Activated gamma-delta T cell treated with Interleukin-2 at 50 U/mL for 16 hours (primary cell): Measurements from ENCODE around the gene PROZ.

Source experiments
- DNase-seq: peaks from one replicate; pipeline ENCODE4 v3.0.0-alpha.2; 2020

Gene PROZ

GRCh38 chr13:113182046-113182445 lies 23.6 kb downstream of the PROZ start:
- no peak for DNase-seq

DNA sequence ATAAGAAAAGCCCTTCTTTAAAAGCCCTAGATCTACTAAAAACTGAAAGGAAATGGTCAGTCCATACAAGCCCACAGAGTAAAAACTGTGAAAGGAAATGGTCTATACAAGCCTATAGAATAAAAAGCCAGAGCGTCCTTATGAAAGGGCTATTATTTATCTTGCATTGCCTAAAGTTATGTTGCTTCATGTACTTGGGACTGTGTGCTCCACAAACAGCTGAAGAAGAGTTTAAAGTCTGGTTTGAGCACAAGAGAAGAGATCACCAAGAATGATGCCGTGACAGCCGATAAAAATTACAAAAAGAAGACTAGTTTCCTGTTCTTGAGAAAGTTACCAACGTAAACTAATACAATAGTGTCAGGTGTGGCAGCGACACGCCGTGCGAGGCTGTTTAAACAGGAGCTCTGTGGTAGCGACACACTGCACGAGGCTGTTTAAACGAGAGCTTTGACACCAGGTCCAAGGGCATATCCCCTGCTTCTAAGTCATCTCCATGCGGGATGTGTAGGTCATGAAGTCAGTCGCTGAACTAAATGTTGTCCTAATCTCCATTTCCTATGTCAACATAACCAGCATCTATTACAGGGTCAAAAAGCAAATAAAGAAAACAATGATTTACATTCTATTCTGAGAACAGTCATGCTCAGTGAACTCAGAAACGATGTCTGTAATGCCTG lies 25.1 kb downstream of the PROZ start:
- no peak for DNase-seq

- peak; percentile 59 for DNase-seq
These were observed 26.4 kb downstream of the PROZ start for GRCh38 chr13:113184568-113185440.

DNA sequence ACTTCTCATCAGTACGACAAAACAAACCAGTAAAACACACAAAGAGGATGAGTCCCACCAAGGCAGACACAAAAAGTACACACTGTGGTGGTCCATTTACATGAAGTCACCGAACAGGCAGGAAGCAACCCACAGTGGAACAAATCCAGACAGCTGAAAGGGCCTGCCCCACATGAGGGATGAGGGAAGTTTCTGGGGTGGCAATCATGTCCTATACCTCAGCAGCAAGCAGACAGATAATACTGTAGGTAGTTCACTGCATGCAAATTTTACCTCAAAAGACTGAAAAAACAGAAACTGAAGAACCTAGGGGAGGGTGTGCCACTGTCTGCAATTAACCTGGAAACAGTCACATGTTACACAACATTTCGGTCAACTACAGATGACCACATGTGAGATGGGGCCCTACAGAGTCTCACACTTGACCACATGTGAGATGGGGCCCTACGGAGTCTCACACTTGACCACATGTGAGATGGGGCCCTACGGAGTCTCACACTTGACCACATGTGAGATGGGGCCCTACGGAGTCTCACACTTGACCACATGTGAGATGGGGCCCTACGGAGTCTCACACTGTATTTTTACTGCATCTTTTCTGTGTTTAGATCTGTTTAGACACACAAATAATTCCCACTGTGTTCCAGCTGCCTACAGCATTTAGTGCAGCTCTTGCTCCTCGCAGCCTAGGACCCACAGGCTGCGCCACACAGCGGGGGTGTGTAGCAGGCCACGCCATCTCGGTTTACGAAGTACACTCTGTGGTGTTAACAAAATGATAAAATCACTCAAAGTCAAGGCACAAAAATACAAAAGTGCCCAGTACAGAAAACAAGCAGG lies 27.8 kb downstream of the PROZ start:
- no peak for DNase-seq

DNA sequence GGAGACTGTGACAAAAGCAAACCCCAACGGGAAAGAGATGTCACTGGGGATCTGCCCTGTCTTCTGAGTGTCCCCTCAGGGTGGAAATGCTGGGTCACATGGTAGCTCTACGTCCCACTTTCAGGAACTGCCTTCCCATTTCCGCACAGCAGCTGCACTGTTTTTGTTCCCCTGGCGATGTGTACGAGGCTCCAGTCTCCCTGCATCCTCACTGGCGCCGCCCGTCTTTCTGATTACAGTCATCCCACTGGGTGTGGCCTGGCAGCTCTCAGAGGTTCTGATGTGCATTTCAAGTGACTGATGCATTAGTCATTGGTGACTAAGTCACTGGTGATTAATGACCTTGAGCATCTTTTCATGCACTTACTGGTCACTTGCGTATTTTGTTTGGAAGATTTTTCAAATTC lies 28.8 kb downstream of the PROZ start:
- DNase-seq, result no peak

- no peak for DNase-seq
These were observed 29.6 kb downstream of the PROZ start for GRCh38 chr13:113187883-113188665.

DNA sequence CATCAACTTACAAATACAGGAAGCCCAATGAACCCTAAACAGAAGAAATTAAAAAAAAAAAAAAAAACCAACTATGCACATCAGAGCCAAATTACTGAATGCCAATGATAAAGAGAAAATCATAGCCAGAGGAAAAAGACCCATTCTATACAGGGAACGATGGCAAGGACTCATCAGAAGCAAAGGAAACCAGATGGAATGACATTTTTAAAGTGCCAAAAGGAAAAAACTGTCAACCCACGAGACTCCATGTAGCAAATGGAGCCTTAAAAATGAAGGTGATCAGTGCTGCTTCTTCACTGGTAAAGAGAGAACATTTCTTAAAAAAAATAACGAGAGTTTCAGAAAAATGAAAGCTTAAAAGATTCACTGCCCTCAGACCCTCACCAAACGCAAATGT lies 31.7 kb downstream of the PROZ start:
- DNase-seq, result no peak

- DNase-seq, result no peak
These were observed 33.8 kb downstream of the PROZ start for GRCh38 chr13:113192279-113192678.

DNA sequence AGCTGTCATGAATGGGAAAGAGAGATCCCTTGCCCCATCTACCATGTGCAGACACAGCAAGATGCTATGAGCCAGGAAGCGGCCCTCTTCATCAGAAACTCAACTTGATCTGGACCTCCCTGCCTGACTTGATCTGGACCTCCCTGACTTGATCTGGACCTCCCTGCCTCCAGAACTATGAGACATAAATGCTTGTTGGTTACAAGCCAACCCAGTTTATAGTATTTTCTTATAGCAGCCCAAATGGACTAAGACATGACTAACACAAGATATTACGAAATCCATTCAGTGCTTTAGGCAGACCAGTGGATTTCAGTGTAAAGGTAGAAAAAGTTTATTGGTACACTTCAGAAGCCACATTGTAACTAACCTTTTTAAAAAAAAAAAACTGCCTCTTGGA lies 34.5 kb downstream of the PROZ start:
- no peak for DNase-seq

- DNase-seq, result no peak
These were observed 36.9 kb downstream of the PROZ start for GRCh38 chr13:113195360-113195759.

GRCh38 chr13:113196970-113197737 lies 38.7 kb downstream of the PROZ start:
- DNase-seq, result no peak

- no peak for DNase-seq
These were observed 43.4 kb downstream of the PROZ start for GRCh38 chr13:113201815-113202214.

DNA sequence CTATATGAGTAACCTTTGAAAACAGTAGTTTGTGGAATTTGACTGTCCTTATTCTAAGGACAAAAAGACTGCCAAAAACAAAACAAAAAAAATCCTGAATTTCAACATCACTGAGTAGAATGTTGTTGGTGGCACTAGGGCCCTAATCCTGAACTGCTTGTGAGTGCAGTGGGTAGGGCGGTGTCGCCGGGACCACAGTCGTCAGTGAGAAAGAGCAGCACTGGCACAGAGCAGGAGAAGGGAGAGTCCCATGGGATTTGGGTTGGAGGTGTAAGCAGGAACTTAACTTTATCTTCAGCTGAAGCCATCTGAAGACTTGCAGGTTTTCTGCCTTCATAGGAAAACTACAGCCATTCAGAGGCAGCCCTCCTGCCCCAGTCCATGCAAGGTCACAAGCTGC lies 44.5 kb downstream of the PROZ start:
- DNase-seq, result no peak

- DNase-seq, result no peak
These were observed 45.3 kb downstream of the PROZ start for GRCh38 chr13:113203507-113204377.

DNA sequence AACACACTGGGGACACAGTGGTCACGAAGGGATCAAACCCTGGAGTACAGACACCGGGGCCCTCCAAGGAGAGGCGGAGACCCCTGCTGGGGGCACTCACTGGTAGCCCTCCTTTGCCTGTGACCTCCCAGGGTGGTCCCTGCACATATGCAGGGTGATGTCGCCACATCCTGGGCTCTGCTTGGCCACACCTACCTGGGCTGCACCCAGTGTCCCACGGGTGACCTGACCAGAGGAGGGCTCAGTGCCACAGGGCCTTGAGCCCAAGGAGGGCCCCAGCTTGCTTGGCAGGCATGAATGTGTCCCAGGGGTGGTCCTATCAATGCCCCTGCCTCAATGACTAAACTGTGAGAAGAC lies 45.9 kb downstream of the PROZ start:
- no peak for DNase-seq

DNA sequence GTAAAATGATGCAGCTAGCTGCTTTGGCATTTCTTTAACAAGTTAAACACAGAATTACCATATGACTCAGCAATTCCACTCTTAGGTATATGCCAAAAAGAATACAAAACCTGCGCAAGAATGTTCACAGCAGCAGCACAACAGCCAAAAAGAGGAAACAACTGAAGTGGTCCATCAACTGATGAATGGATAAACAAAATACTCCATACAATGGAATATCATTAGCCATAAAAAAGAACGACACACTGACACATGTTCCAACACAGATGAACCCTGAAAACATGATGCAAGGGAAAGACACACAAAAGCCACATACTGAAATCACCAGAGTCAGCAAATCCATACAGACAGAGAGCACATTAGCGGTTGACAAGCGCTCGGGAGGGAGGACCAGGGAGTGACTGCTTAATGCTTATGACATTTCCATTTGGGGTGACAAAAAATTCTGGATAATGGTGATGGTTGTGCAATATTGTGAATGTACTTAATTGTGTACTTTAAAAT lies 47.0 kb downstream of the PROZ start:
- DNase-seq, result no peak

DNA sequence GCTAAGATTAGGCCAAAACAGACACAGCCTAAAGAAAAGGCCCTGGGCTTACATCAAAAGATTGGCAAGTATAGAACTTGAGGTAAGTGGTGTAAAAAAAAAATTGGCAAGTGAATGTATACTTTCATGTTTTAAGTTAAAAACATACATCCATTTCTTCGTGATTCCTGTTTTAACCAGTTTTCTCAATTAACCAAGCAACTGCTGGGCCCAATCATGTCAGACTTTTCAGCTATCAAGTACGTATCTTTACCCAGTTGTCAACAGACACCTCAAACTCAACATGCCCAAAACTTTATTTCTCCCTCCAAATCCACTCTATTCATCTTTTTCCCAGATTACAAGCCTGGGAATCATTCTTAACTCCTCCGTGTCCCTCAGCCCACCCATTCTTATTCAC lies 49.0 kb downstream of the PROZ start:
- no peak for DNase-seq

GRCh38 chr13:113207890-113208420 lies 49.5 kb downstream of the PROZ start:
- no peak for DNase-seq

- peak; percentile 86 for DNase-seq
These were observed 50.2 kb downstream of the PROZ start, which contains the start of gene PCID2 for GRCh38 chr13:113208421-113209335. Gene PCID2, minus strand, starts transcription at chr13:113208669. Its CDS starts 35 bp downstream, at chr13:113208634.
